SK-N-SH treated with all-trans-retinoic acid at 6 μM for 48 hours (cell line): ENCODE data around the gene SH2B3.

Source experiments
- ATAC-seq: fragments of 200-7000 bp; cut with Tn5 transposase; 3 replicates; pipeline ENCODE4 v1.9.1; 2020; ENCODE audit warnings: mild to moderate bottlenecking, moderate library complexity
- ARNTL ChIP-seq: fragments of 450-650 bp; formaldehyde crosslinking; IDR thresholded peaks from 2 replicates; pipeline ENCODE4 v1.5.0; 2020; ENCODE audit warnings: low read depth, mild to moderate bottlenecking, moderate library complexity, borderline replicate concordance
- BACH2 ChIP-seq: fragments of 250-450 bp; sonication (Bioruptor Pico); IDR thresholded peaks from 2 replicates; pipeline ENCODE4 v1.9.0; 2021; ENCODE audit warnings: mild to moderate bottlenecking, borderline replicate concordance
- CREB5 ChIP-seq: fragments of 250-450 bp; sonication (Bioruptor Pico); IDR thresholded peaks from 2 replicates; pipeline ENCODE4 v1.5.1; 2020; ENCODE audit warnings: low read depth, mild to moderate bottlenecking, moderate library complexity
- CSDC2 ChIP-seq: fragments of 250-450 bp; sonication (Bioruptor Pico); IDR thresholded peaks from 2 replicates; pipeline ENCODE4 v1.5.0; 2020; ENCODE audit warnings: mild to moderate bottlenecking, moderate library complexity
- CSRNP3 ChIP-seq: fragments of 250-450 bp; sonication (Bioruptor Pico); IDR thresholded peaks from 2 replicates; pipeline ENCODE4 v1.5.1; 2021; ENCODE audit warnings: mild to moderate bottlenecking, moderate library complexity
- ESRRG ChIP-seq: fragments of 250-450 bp; sonication (Bioruptor Pico); IDR thresholded peaks from 2 replicates; pipeline ENCODE4 v1.6.1; 2021; ENCODE audit warnings: mild to moderate bottlenecking
- GLIS3 ChIP-seq: fragments of 250-450 bp; sonication (Bioruptor Pico); IDR thresholded peaks from 2 replicates; pipeline ENCODE4 v1.5.0; 2020; ENCODE audit warnings: mild to moderate bottlenecking, moderate library complexity
- ISL1 ChIP-seq: fragments of 250-450 bp; sonication (Bioruptor Pico); IDR thresholded peaks from 2 replicates; pipeline ENCODE4 v2.1.2; 2022; ENCODE audit warnings: mild to moderate bottlenecking, moderate library complexity
- OSR1 ChIP-seq: fragments of 250-450 bp; sonication (Bioruptor Pico); IDR thresholded peaks from 2 replicates; pipeline ENCODE4 v1.8.0; 2022; ENCODE audit warnings: moderate library complexity, mild to moderate bottlenecking, inconsistent platforms
- PATZ1 ChIP-seq: fragments of 250-450 bp; sonication (Bioruptor Pico); IDR thresholded peaks from 2 replicates; pipeline ENCODE4 v1.8.0; 2020; ENCODE audit warnings: mild to moderate bottlenecking, moderate library complexity, borderline replicate concordance
- POU6F1 ChIP-seq: fragments of 250-450 bp; sonication (Bioruptor Pico); IDR thresholded peaks from 2 replicates; pipeline ENCODE4 v1.8.0; 2021; ENCODE audit warnings: low read depth, mild to moderate bottlenecking, moderate library complexity, borderline replicate concordance
- RARB ChIP-seq: fragments of 250-450 bp; sonication (Bioruptor Pico); IDR thresholded peaks from 2 replicates; pipeline ENCODE4 v1.8.0; 2021; ENCODE audit warnings: mild to moderate bottlenecking, moderate library complexity
- SNAI2 ChIP-seq: fragments of 250-450 bp; sonication (Bioruptor Pico); IDR thresholded peaks from 2 replicates; pipeline ENCODE4 v1.5.0; 2020; ENCODE audit warnings: mild to moderate bottlenecking, moderate library complexity
- TCF4 ChIP-seq: fragments of 250-450 bp; sonication (Bioruptor Pico); IDR thresholded peaks from 2 replicates; pipeline ENCODE4 v1.8.0; 2021; ENCODE audit warnings: mild to moderate bottlenecking, moderate library complexity, borderline replicate concordance
- TOX ChIP-seq: fragments of 250-450 bp; sonication (Bioruptor Pico); IDR thresholded peaks from 2 replicates; pipeline ENCODE4 v1.8.0; 2021; ENCODE audit warnings: mild to moderate bottlenecking, moderate library complexity, borderline replicate concordance
- TSHZ2 ChIP-seq: fragments of 250-450 bp; sonication (Bioruptor Pico); IDR thresholded peaks from 2 replicates; pipeline ENCODE4 v1.5.0; 2020; ENCODE audit warnings: mild to moderate bottlenecking, moderate library complexity
- ZC3H10 ChIP-seq: fragments of 250-450 bp; sonication (Bioruptor Pico); IDR thresholded peaks from 2 replicates; pipeline ENCODE4 v1.5.1; 2021; ENCODE audit warnings: mild to moderate bottlenecking, moderate library complexity
- ZFP3 ChIP-seq: fragments of 250-450 bp; sonication (Bioruptor Pico); IDR thresholded peaks from 2 replicates; pipeline ENCODE4 v1.5.0; 2020; ENCODE audit warnings: mild to moderate bottlenecking, moderate library complexity
- ZFP30 ChIP-seq: fragments of 450-650 bp; formaldehyde crosslinking; IDR thresholded peaks from 2 replicates; pipeline ENCODE4 v1.5.0; 2022; ENCODE audit warnings: mild to moderate bottlenecking, moderate library complexity
- ZNF565 ChIP-seq: fragments of 450-650 bp; formaldehyde crosslinking; conservative IDR thresholded peaks from 2 replicates; pipeline ENCODE4 v1.5.0; 2020; ENCODE audit warnings: low read depth, mild to moderate bottlenecking, moderate library complexity
- ZNF70 ChIP-seq: fragments of 450-650 bp; formaldehyde crosslinking; IDR thresholded peaks from 2 replicates; pipeline ENCODE4 v1.5.0; 2020; ENCODE audit warnings: mild to moderate bottlenecking, moderate library complexity
- ZNF8 ChIP-seq: fragments of 450-650 bp; formaldehyde crosslinking; IDR thresholded peaks from 2 replicates; pipeline ENCODE4 v1.5.0; 2020; ENCODE audit warnings: mild to moderate bottlenecking, moderate library complexity

The SH2B3 gene

GRCh38 chr12:111442301-111443045, 36.8 kb downstream of the SH2B3 start (continued):
- TF ChIP-seq POU6F1, result no peak
- TF ChIP-seq PATZ1 (CRISPR knock-in tag), result no peak
- no peak for TF ChIP-seq ZFP30
- TF ChIP-seq ARNTL, result no peak
- TF ChIP-seq ISL1 (CRISPR knock-in tag), result no peak
- no peak for TF ChIP-seq RARB
- no peak for TF ChIP-seq OSR1 (CRISPR knock-in tag)
- no peak for TF ChIP-seq ZNF565 (CRISPR knock-in tag)
- no peak for TF ChIP-seq TCF4 (CRISPR knock-in tag)

GRCh38 chr12:111443086-111443485, 37.4 kb downstream of the SH2B3 start:
- no peak for ATAC-seq
- TF ChIP-seq ZC3H10 (CRISPR knock-in tag) (no peak), RARB (no peak), OSR1 (CRISPR knock-in tag) (no peak), TSHZ2 (CRISPR knock-in tag) (no peak), ZFP3 (CRISPR knock-in tag) (no peak), ZFP30 (no peak), ZNF8 (CRISPR knock-in tag) (no peak), CSDC2 (no peak), TCF4 (CRISPR knock-in tag) (no peak), ISL1 (CRISPR knock-in tag) (no peak), ESRRG (CRISPR knock-in tag) (no peak), TOX (CRISPR knock-in tag) (no peak), BACH2 (CRISPR knock-in tag) (no peak), GLIS3 (CRISPR knock-in tag) (no peak), POU6F1 (no peak), PATZ1 (CRISPR knock-in tag) (no peak)

- ATAC-seq, result no peak
- TF ChIP-seq CSRNP3 (CRISPR knock-in tag) (no peak), TOX (CRISPR knock-in tag) (no peak), ISL1 (CRISPR knock-in tag) (no peak), GLIS3 (CRISPR knock-in tag) (no peak), SNAI2 (CRISPR knock-in tag) (no peak), ZNF565 (CRISPR knock-in tag) (no peak), TCF4 (CRISPR knock-in tag) (no peak), BACH2 (CRISPR knock-in tag) (no peak), POU6F1 (no peak), ARNTL (no peak), ZNF70 (CRISPR knock-in tag) (no peak), RARB (no peak), CREB5 (CRISPR knock-in tag) (no peak), ZFP3 (CRISPR knock-in tag) (no peak)
Observed at GRCh38 chr12:111443586-111443985, 37.9 kb downstream of the SH2B3 start.
